ENCODE measurements around the gene SKIDA1.

Gene SKIDA1

GRCh38 chr10:21509341-21510240, 15.9 kb downstream of the SKIDA1 start:
- Histone ChIP-seq H3K79me2 (ENCODE audit: control insufficient read depth, insufficient read depth, low read length, unreplicated experiment) (no peaks in the 10 kb centered on the region), H2AFZ (ENCODE audit: low read length, unreplicated experiment) (peak overlapping the region; percentile 87), H3K36me3 (ENCODE audit: insufficient read depth, low read length) (no peaks in the 10 kb centered on the region), H3K27ac (ENCODE audit: low read depth, low read length) (no peak overlapping the region), H3K4me1 (ENCODE audit: control insufficient read depth, insufficient read depth, low read length, unreplicated experiment) (peaks cover 20% of the 10 kb centered on the region), H3K27me3 (ENCODE audit: insufficient read depth, low read length) (no peaks in the 10 kb centered on the region), H3K4me3 (ENCODE audit: low read depth, low read length) (peak overlapping the region; percentile 38)

DNA sequence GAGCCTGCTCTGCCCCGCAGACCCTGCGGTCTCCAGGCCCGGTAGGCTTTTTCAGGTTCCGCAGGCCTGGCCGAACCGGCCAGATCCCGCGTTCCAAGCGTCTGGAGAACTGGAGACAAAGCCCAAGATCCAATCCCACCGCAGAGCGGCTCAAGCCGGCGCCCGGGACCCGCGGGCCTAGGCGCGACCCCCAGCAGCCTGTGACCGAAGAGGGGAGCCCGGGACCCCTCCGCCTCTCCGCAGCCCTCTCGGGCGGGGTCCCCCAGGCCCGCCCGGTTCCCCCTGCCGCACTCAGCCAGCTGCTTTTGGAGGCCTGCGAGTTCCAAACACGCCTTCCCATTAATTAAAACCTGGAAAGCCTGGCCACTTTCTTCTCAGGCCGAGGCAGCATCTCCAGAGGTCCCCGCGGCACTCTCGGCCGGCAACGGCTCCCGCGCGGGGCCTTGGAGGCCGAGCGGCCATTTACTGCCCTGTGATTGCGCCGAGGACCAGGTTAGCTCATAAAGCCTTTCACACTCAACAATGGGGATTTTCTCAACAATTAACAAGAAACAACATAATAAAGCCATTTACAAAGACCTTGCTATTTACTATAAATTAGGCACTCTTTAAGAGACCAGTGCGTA, 16.7 kb downstream of the SKIDA1 start:
- Histone ChIP-seq H3K4me3 (ENCODE audit: low read depth, low read length) (no peak overlapping the region), H3K36me3 (ENCODE audit: insufficient read depth, low read length) (no peaks in the 10 kb centered on the region), H3K4me1 (ENCODE audit: control insufficient read depth, insufficient read depth, low read length, unreplicated experiment) (peaks cover 20% of the 10 kb centered on the region), H3K27me3 (ENCODE audit: insufficient read depth, low read length) (0 out of 2 replicates have a peak, but pooled peaks cover 3% of the 10 kb centered on the region), H3K27ac (ENCODE audit: low read depth, low read length) (no peak overlapping the region), H3K79me2 (ENCODE audit: control insufficient read depth, insufficient read depth, low read length, unreplicated experiment) (no peaks in the 10 kb centered on the region), H2AFZ (ENCODE audit: low read length, unreplicated experiment) (no peak overlapping the region)

- peaks cover 13% of the 10 kb centered on the region for H3K4me1 ChIP-seq (ENCODE audit: control insufficient read depth, insufficient read depth, low read length, unreplicated experiment)
- no peak overlapping the region for H2AFZ ChIP-seq (ENCODE audit: low read length, unreplicated experiment)
- H3K27ac ChIP-seq (ENCODE audit: low read depth, low read length): no peak overlapping the region
- no peaks in the 10 kb centered on the region for H3K36me3 ChIP-seq (ENCODE audit: insufficient read depth, low read length)
- 0 out of 2 replicates have a peak, but pooled peaks cover 3% of the 10 kb centered on the region for H3K27me3 ChIP-seq (ENCODE audit: insufficient read depth, low read length)
- no peaks in the 10 kb centered on the region for H3K79me2 ChIP-seq (ENCODE audit: control insufficient read depth, insufficient read depth, low read length, unreplicated experiment)
- no peak overlapping the region for H3K4me3 ChIP-seq (ENCODE audit: low read depth, low read length)
Measured at GRCh38 chr10:21507150-21507549, 18.3 kb downstream of the SKIDA1 start.

- 0 out of 2 replicates have a peak, but pooled peaks cover 3% of the 10 kb centered on the region for H3K27me3 ChIP-seq (ENCODE audit: insufficient read depth, low read length)
- no peak overlapping the region for H3K4me3 ChIP-seq (ENCODE audit: low read depth, low read length)
- H3K79me2 ChIP-seq (ENCODE audit: control insufficient read depth, insufficient read depth, low read length, unreplicated experiment): no peaks in the 10 kb centered on the region
- H3K27ac ChIP-seq (ENCODE audit: low read depth, low read length): no peak overlapping the region
- peaks cover 8% of the 10 kb centered on the region for H3K4me1 ChIP-seq (ENCODE audit: control insufficient read depth, insufficient read depth, low read length, unreplicated experiment)
- H2AFZ ChIP-seq (ENCODE audit: low read length, unreplicated experiment): no peak overlapping the region
- no peaks in the 10 kb centered on the region for H3K36me3 ChIP-seq (ENCODE audit: insufficient read depth, low read length)
Measured at GRCh38 chr10:21506351-21506750, 19.1 kb downstream of the SKIDA1 start.

- Histone ChIP-seq H3K79me2 (ENCODE audit: control insufficient read depth, insufficient read depth, low read length, unreplicated experiment) (no peaks in the 10 kb centered on the region), H2AFZ (ENCODE audit: low read length, unreplicated experiment) (no peak overlapping the region), H3K27me3 (ENCODE audit: insufficient read depth, low read length) (0 out of 2 replicates have a peak, but pooled peaks cover 3% of the 10 kb centered on the region), H3K36me3 (ENCODE audit: insufficient read depth, low read length) (no peaks in the 10 kb centered on the region), H3K27ac (ENCODE audit: low read depth, low read length) (no peak overlapping the region), H3K4me1 (ENCODE audit: control insufficient read depth, insufficient read depth, low read length, unreplicated experiment) (peaks cover 8% of the 10 kb centered on the region), H3K4me3 (ENCODE audit: low read depth, low read length) (no peak overlapping the region)
Measured at GRCh38 chr10:21505711-21506278, 19.7 kb downstream of the SKIDA1 start.

DNA sequence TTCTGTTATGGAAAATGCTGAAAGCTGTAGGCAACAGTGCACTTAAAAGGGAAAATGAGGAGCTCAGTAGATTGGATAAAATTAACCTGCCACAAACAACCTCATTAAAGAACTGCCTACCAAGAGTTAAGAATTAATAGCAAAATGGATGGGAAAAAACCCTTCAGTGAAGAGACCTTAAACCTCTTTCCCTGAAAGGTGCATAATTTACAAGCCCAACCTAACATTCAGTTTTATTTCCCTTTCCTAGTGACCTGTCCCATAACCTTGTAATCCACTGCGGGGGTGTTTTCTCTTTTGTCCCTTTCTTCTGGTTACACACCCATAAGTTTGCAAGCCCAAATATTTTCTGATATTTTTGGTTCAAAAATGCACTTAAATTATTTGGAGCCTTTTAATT, 21.9 kb downstream of the SKIDA1 start:
- no peak overlapping the region for H2AFZ ChIP-seq (ENCODE audit: low read length, unreplicated experiment)
- H3K27ac ChIP-seq (ENCODE audit: low read depth, low read length): no peak overlapping the region
- H3K36me3 ChIP-seq (ENCODE audit: insufficient read depth, low read length): no peaks in the 10 kb centered on the region
- no peak overlapping the region for H3K4me3 ChIP-seq (ENCODE audit: low read depth, low read length)
- H3K4me1 ChIP-seq (ENCODE audit: control insufficient read depth, insufficient read depth, low read length, unreplicated experiment): no peaks in the 10 kb centered on the region
- H3K27me3 ChIP-seq (ENCODE audit: insufficient read depth, low read length): peaks cover 3% of the 10 kb centered on the region; the same call in 1 of the 2 replicates
- H3K79me2 ChIP-seq (ENCODE audit: control insufficient read depth, insufficient read depth, low read length, unreplicated experiment): no peaks in the 10 kb centered on the region

- Histone ChIP-seq H3K27me3 (ENCODE audit: insufficient read depth, low read length) (peaks cover 3% of the 10 kb centered on the region; the same call in 1 of the 2 replicates), H3K4me1 (ENCODE audit: control insufficient read depth, insufficient read depth, low read length, unreplicated experiment) (no peaks in the 10 kb centered on the region), H3K79me2 (ENCODE audit: control insufficient read depth, insufficient read depth, low read length, unreplicated experiment) (no peaks in the 10 kb centered on the region), H2AFZ (ENCODE audit: low read length, unreplicated experiment) (no peak overlapping the region), H3K27ac (ENCODE audit: low read depth, low read length) (no peak overlapping the region), H3K36me3 (ENCODE audit: insufficient read depth, low read length) (no peaks in the 10 kb centered on the region), H3K4me3 (ENCODE audit: low read depth, low read length) (no peak overlapping the region)
Measured at GRCh38 chr10:21502348-21502740, 23.1 kb downstream of the SKIDA1 start.

DNA sequence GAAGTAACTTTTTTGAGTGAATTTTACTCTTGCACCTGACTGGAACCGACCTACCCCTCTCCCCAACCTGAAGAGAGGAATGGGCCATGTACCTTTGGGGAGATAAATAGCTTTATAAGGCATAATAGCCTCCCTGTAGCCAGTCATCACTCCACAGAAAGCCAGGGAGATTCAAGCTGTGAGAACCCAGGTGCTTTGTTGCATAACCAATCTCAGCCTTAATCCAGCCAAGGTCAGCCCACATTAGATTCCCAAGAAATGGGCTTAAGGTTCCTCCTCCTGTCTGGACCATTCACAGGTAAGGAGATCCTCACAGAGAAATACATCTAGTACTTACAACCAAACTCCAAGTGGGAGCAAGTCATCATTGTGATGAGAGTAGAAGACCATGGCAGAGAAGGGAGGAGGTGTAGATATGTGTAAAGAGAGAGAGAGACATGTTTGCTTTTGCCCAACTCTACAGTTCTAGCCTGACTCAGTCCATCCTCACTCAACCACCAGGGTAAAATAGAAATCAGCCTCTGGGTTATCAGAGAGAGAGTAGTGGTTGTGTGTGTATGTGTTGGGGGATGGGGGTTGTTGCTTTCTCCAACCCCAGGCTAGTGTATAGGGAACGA, 23.6 kb downstream of the SKIDA1 start:
- no peaks in the 10 kb centered on the region for H3K4me1 ChIP-seq (ENCODE audit: control insufficient read depth, insufficient read depth, low read length, unreplicated experiment)
- H3K4me3 ChIP-seq (ENCODE audit: low read depth, low read length): no peak overlapping the region
- no peaks in the 10 kb centered on the region for H3K79me2 ChIP-seq (ENCODE audit: control insufficient read depth, insufficient read depth, low read length, unreplicated experiment)
- no peaks in the 10 kb centered on the region for H3K36me3 ChIP-seq (ENCODE audit: insufficient read depth, low read length)
- H2AFZ ChIP-seq (ENCODE audit: low read length, unreplicated experiment): no peak overlapping the region
- H3K27ac ChIP-seq (ENCODE audit: low read depth, low read length): no peak overlapping the region
- peaks cover 3% of the 10 kb centered on the region; the same call in 1 of the 2 replicates for H3K27me3 ChIP-seq (ENCODE audit: insufficient read depth, low read length)

DNA sequence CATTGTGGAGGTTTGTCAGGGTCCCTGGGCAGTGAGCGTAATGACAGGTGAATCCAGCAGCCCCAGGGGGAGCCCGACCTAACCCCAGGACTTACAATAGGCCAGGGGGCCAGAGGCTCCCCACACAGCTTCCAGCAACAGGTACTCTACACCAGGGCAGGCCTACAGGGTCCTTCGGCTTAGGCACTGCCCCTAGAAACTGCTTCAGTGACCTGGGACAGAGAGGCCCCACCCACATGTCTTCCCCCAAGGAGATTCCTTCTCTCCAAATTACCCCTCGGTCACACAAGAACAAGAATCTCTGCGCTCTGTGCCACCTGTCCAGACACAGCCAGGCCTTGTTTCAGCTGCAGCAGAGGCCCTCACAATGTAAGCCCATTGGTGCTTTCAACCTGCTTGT, 24.4 kb downstream of the SKIDA1 start:
- Histone ChIP-seq H3K27me3 (ENCODE audit: insufficient read depth, low read length) (peaks cover 3% of the 10 kb centered on the region; the same call in 1 of the 2 replicates), H3K79me2 (ENCODE audit: control insufficient read depth, insufficient read depth, low read length, unreplicated experiment) (no peaks in the 10 kb centered on the region), H3K27ac (ENCODE audit: low read depth, low read length) (no peak overlapping the region), H2AFZ (ENCODE audit: low read length, unreplicated experiment) (no peak overlapping the region), H3K4me1 (ENCODE audit: control insufficient read depth, insufficient read depth, low read length, unreplicated experiment) (no peaks in the 10 kb centered on the region), H3K36me3 (ENCODE audit: insufficient read depth, low read length) (no peaks in the 10 kb centered on the region), H3K4me3 (ENCODE audit: low read depth, low read length) (no peak overlapping the region)

GRCh38 chr10:21500578-21500910, 24.9 kb downstream of the SKIDA1 start:
- H3K4me1 ChIP-seq (ENCODE audit: control insufficient read depth, insufficient read depth, low read length, unreplicated experiment): no peaks in the 10 kb centered on the region
- H3K36me3 ChIP-seq (ENCODE audit: insufficient read depth, low read length): no peaks in the 10 kb centered on the region
- peaks cover 3% of the 10 kb centered on the region; the same call in 1 of the 2 replicates for H3K27me3 ChIP-seq (ENCODE audit: insufficient read depth, low read length)
- no peak overlapping the region for H3K4me3 ChIP-seq (ENCODE audit: low read depth, low read length)
- H3K27ac ChIP-seq (ENCODE audit: low read depth, low read length): no peak overlapping the region
- H2AFZ ChIP-seq (ENCODE audit: low read length, unreplicated experiment): no peak overlapping the region
- no peaks in the 10 kb centered on the region for H3K79me2 ChIP-seq (ENCODE audit: control insufficient read depth, insufficient read depth, low read length, unreplicated experiment)
